AG09319 (cell line): ENCODE measurements around the gene SPDEF.

Experiments used
- DNase-seq: peaks from one replicate; pipeline ENCODE4 v3.0.0-alpha.2; 2010; ENCODE audit warnings: low read depth; ENCODE audit errors: extremely low read depth
- CTCF ChIP-seq: IDR thresholded peaks from 2 replicates; pipeline ENCODE4 v1.5.1; 2011; ENCODE audit warnings: low read depth, mild to moderate bottlenecking, inconsistent platforms, low read length, moderate library complexity

SPDEF gene

GRCh38 chr6:34569361-34569973 is 13.3 kb upstream of the SPDEF start:
- no peak for TF ChIP-seq CTCF
- no peak for DNase-seq

- no peak for TF ChIP-seq CTCF
- no peak for DNase-seq
Measured at GRCh38 chr6:34568341-34569201, 12.4 kb upstream of the SPDEF start.

GRCh38 chr6:34566830-34567546 is 10.9 kb upstream of the SPDEF start:
- TF ChIP-seq CTCF: no peak
- no peak for DNase-seq

GRCh38 chr6:34565722-34566137 is 9.6 kb upstream of the SPDEF start:
- DNase-seq: no peak
- TF ChIP-seq CTCF: no peak

- no peak for TF ChIP-seq CTCF
- DNase-seq: no peak
Measured at GRCh38 chr6:34564181-34564580, 8.1 kb upstream of the SPDEF start.

GRCh38 chr6:34563513-34563870 is 7.4 kb upstream of the SPDEF start:
- no peak for DNase-seq
- no peak for TF ChIP-seq CTCF
